ENCODE results near the gene ENTPD5.
"Not testable (repeated sequence)": the region's sequence is repeated elsewhere in the genome, so short reads cannot be mapped to it uniquely, and the experiment has no call there.

Gene ENTPD5

DNA sequence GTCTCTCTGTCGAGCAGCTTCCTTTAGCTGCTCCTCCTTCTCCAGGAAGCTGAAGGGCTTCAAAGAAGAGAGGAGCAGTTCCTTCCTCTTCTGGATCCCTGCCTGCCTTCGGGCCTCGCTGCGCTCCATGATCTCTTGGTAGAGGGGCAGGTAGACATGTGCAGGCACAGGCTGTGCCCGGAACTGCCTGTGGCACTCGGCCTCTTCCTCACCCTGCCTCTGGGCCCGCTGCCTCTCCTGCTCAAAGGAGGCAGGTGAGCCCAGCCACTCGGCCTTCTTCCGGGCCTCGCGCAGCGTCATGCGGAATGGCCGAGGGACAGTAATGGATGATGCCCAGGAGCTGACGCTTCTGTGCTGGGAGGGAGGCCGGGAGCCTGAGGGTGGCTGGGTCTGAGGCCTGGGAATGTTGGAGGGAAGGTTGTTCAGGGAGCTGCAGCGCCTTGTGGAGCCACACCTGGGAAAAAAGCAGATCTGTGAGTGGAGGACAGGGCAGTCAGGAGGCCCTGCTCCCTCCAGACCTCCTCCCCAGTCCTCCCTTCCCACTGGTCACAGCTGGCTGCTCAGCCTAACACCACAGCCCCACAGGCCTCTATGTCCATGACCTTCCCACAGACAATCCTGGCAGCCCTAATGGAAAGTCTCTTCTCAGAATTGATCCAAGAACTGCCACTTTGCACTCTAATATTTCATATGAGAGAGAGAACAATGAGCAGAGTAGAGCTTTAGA lies 74.5 kb downstream of the ENTPD5 start:
- Histone ChIP-seq H3K9me3 (ENCODE audit: control insufficient read depth, insufficient read depth, low read length) (no peaks in the 10 kb centered on the region), H3K4me1 (ENCODE audit: insufficient read depth, low read length) (no peaks in the 10 kb centered on the region), H3K9ac (ENCODE audit: low read depth, low read length) (no peak overlapping the region), H3K36me3 (ENCODE audit: insufficient read depth, low read length) (no peaks in the 10 kb centered on the region)

DNA sequence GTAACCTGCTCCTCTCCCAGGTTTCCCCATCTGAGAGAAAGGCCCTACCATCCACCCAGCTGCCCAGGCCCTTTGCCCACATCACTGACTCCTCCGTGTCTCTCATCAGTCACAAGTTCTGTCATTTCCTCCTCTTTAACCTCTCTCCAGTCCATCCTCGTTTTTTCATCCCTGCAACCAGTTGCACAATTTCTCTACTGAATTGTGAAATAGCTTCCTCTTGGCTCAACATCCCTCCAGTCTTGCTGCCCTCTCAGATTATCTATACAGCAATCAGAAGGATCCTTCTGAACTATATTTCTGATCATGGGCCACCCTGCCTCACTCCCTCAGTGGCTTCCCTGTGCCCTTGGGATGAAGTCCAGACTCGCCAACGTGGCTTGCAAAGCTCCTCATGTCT lies 76.0 kb downstream of the ENTPD5 start:
- Histone ChIP-seq H3K9ac (ENCODE audit: low read depth, low read length) (no peak overlapping the region), H3K36me3 (ENCODE audit: insufficient read depth, low read length) (no peaks in the 10 kb centered on the region), H3K4me1 (ENCODE audit: insufficient read depth, low read length) (no peaks in the 10 kb centered on the region), H3K9me3 (ENCODE audit: control insufficient read depth, insufficient read depth, low read length) (no peaks in the 10 kb centered on the region)

DNA sequence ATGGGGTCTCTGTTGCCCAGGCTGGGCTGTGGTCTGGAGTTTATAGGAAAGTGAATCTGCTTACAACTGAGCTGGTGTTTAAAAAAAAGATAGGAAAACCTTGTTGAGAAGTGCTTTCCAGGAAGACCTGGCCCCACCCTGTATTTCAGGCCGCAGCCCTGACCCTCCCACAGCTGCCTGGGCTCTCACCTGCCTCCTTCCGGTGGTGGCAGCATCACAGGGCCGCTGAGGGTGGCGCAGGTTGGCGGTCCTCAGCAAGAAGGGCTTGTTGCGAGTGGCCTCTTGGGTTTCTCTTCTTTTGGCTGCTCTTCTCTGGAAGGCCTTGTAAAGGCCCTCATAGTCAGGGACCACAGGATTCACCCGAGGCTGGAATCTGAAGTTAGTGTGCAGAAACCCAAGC lies 76.9 kb downstream of the ENTPD5 start:
- Histone ChIP-seq H3K36me3 (ENCODE audit: insufficient read depth, low read length) (no peaks in the 10 kb centered on the region), H3K4me1 (ENCODE audit: insufficient read depth, low read length) (no peaks in the 10 kb centered on the region), H3K9ac (ENCODE audit: low read depth, low read length) (no peak overlapping the region), H3K9me3 (ENCODE audit: control insufficient read depth, insufficient read depth, low read length) (no peaks in the 10 kb centered on the region)

DNA sequence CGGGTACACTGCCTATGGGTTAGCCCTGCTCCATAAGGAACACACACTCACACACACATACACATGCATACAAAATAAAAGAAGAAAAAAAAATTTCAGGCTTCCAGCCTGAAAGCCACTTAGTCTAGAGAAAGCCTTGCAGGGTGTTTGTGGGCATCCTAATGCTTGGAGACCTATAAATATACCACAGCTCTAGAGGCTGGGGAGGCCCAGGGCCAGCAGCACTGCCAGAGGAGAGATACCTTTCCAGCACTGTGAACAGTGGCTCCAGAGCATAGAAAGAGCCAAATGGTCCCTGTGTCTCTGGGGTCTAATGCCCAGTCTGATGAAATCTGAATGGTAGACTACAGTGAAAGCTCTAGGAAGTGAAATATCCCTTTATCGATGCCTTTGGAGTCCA lies 82.1 kb downstream of the ENTPD5 start:
- Histone ChIP-seq H3K36me3 (ENCODE audit: insufficient read depth, low read length) (peaks cover 2% of the 10 kb centered on the region; the same call in 1 of the 2 replicates), H3K9ac (ENCODE audit: low read depth, low read length) (no peak overlapping the region), H3K4me1 (ENCODE audit: insufficient read depth, low read length) (no peaks in the 10 kb centered on the region)

DNA sequence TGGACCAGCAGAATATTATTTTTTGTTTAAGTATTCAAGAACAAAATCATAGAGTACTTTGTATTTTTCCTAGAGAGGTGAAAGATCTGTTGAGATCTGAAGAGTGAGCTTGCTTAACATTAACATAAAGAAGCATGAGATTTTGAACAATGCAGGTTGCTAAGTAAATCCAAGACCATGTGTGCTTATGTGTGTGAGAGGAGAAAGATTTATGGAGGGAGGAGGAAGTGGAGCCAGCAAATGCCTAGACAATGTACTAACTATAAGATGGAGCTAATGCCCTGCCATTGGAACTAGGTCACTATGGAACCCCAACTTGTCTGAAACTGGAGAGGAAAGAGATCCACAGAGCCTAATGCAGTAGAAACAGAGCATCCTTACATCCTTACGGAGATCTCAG lies 82.5 kb downstream of the ENTPD5 start:
- Histone ChIP-seq H3K9me3 (ENCODE audit: control insufficient read depth, insufficient read depth, low read length) (no peaks in the 10 kb centered on the region), H3K36me3 (ENCODE audit: insufficient read depth, low read length) (peaks cover 7% of the 10 kb centered on the region), H3K9ac (ENCODE audit: low read depth, low read length) (no peak overlapping the region), H3K4me1 (ENCODE audit: insufficient read depth, low read length) (no peaks in the 10 kb centered on the region)

More for the DNA sequence above, 82.1 kb downstream of the ENTPD5 start:
- H3K9me3 ChIP-seq (ENCODE audit: control insufficient read depth, insufficient read depth, low read length): no peaks in the 10 kb centered on the region

DNA sequence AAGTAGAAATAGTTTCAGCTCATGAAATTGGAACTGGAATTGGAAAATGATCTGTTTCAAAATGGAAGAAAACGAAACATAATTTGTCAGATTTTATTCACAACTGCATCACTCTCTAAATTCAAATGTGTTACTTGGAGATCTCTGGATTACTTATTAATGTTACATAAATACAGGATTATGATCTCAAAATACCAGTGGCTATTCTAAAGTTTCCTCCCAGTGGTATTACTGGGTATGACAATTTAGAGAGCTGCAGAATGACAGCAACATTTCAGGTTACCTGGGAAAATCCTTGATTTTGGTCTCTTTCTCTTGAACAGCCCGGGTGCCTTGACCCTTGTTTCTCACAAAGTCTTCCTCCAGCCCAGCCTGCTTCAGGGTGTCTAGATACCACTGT lies 83.4 kb downstream of the ENTPD5 start:
- H3K9ac ChIP-seq (ENCODE audit: low read depth, low read length): no peak overlapping the region
- no peaks in the 10 kb centered on the region for H3K9me3 ChIP-seq (ENCODE audit: control insufficient read depth, insufficient read depth, low read length)
- H3K4me1 ChIP-seq (ENCODE audit: insufficient read depth, low read length): no peaks in the 10 kb centered on the region
- peaks cover 14% of the 10 kb centered on the region for H3K36me3 ChIP-seq (ENCODE audit: insufficient read depth, low read length)

DNA sequence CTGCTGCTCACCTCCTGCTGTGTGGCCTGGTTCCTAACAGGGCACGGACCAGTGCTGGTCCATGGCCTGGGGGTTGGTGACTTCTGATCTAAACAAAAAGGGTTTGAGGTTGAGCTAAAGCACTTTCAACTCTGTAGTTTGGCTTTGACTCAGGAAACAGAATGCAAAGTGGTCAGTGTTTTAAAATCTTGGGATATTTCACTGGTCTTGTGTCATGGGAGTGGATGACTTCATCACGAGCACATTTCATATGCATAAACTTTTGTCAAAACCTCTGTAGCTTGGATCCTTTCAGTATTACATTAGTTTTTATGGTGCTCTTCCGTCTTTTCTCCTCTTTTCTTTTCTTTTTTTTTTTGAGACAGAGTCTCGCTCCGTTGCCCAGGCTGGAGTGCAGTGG lies 94.8 kb downstream of the ENTPD5 start:
- H3K36me3 ChIP-seq (ENCODE audit: insufficient read depth, low read length): peaks cover 10% of the 10 kb centered on the region
- H3K9me3 ChIP-seq (ENCODE audit: control insufficient read depth, insufficient read depth, low read length): no peaks in the 10 kb centered on the region
- no peaks in the 10 kb centered on the region for H3K4me1 ChIP-seq (ENCODE audit: insufficient read depth, low read length)
- H3K9ac ChIP-seq (ENCODE audit: low read depth, low read length): no peak overlapping the region

DNA sequence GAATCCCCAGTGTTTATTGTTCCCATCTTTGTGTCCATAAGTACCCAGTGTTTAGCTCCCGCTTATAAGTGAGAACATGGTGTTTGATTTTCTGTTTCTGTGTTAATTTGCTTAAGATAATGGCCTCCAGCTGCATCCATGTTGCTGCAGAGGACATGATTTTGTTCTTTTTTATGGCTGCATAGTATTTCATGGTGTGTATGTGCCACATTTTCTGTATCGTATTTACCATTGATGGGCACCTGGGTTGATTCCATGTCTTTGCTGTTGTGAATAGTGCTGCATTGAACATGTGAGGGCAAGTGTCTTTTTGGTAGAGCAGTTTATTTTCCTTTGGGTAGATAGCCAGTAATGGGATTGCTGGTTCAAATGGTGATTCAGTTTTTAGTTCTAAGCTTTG lies 99.6 kb downstream of the ENTPD5 start:
- H3K4me1 ChIP-seq (ENCODE audit: insufficient read depth, low read length); H3K9me3 ChIP-seq (ENCODE audit: control insufficient read depth, insufficient read depth, low read length); H3K36me3 ChIP-seq (ENCODE audit: insufficient read depth, low read length); H3K9ac ChIP-seq (ENCODE audit: low read depth, low read length): not testable (repeated sequence)

DNA sequence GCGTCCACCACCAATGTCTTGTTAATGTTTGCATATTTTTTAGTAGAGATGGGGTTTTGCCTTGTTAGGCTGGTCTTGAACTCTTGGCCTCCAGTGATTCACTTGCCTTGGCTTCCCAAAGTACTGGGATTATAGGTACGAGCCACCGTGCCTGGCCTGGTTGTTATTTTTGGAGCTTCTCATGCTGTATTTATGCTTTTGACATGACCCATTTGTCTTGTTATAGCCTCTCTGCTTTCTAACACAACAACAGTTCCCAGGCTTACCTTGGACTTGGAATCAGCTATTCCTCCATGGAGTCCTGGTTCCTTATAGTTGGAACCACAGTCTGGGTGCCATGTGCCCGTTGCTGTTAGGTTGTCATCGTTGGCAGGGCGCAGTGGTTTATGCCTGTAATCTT lies 102.8 kb downstream of the ENTPD5 start:
- Histone ChIP-seq H3K9me3 (ENCODE audit: control insufficient read depth, insufficient read depth, low read length) (no peaks in the 10 kb centered on the region; the same call in 1 of the 2 replicates), H3K36me3 (ENCODE audit: insufficient read depth, low read length) (peaks cover 6% of the 10 kb centered on the region), H3K4me1 (ENCODE audit: insufficient read depth, low read length) (no peaks in the 10 kb centered on the region), H3K9ac (ENCODE audit: low read depth, low read length) (no peak overlapping the region)

DNA sequence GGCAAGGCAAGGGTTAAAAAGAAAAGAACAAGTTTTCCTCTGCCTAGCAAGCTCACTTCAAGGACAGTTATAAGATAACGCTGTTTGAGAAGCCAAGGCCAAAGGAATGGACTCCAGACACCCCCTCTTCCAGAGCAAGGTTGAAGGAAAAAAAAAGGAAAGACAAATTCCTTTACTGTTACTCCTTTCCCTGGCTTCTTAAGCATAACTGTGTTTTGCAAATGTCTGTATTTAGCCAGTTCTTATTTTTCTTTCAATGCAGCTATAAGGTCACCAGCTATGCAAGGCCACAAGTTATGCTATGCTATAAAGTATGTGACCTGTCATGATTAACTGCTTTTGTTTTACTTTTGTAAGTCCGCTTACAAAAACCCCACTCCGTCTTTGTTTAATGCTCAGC lies 105.8 kb downstream of the ENTPD5 start:
- H3K4me1 ChIP-seq (ENCODE audit: insufficient read depth, low read length): no peaks in the 10 kb centered on the region
- H3K9ac ChIP-seq (ENCODE audit: low read depth, low read length): no peak overlapping the region
- no peaks in the 10 kb centered on the region; the same call in 1 of the 2 replicates for H3K9me3 ChIP-seq (ENCODE audit: control insufficient read depth, insufficient read depth, low read length)
- H3K36me3 ChIP-seq (ENCODE audit: insufficient read depth, low read length): peaks cover 12% of the 10 kb centered on the region

DNA sequence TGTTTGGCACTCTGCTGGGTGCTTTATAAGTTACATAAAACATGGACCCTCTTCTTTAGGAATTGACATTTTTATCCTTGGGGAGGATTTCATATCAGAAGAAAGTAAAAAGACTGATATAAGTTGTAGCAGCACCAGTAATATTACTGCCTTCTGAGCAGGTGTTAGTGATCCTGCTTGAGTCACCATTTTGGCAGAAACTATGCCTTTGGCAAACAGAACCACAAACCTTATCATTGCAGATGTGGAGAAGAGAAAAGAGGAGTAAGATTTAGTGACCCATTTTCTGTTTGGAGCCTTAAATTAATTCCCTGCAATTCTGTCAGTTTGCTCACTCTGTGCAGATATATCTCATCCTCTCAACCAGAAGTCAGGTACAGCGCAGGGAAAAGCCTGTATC lies 109.4 kb downstream of the ENTPD5 start:
- H3K9ac ChIP-seq (ENCODE audit: low read depth, low read length): no peak overlapping the region

More for the DNA sequence above, 109.4 kb downstream of the ENTPD5 start:
- H3K9me3 ChIP-seq (ENCODE audit: control insufficient read depth, insufficient read depth, low read length): no peaks in the 10 kb centered on the region; the same call in 1 of the 2 replicates
- peaks cover 22% of the 10 kb centered on the region for H3K36me3 ChIP-seq (ENCODE audit: insufficient read depth, low read length)
- no peaks in the 10 kb centered on the region for H3K4me1 ChIP-seq (ENCODE audit: insufficient read depth, low read length)

Data from ES-I3 (cell line).